HG03558 (cell line): ENCODE measurements around the gene TUBA8.
A peak's percentile ranks its signal among the peaks of the same experiment; 100 is the strongest.

Source experiments
- ATAC-seq: cut with Tn5 transposase; IDR thresholded peaks from one replicate; pipeline ENCODE4 v1.9.1; 2021; ENCODE audit warnings: moderate number of reproducible peaks; ENCODE audit not compliant: unreplicated experiment; ENCODE audit errors: extremely low read depth

TUBA8 gene

DNA sequence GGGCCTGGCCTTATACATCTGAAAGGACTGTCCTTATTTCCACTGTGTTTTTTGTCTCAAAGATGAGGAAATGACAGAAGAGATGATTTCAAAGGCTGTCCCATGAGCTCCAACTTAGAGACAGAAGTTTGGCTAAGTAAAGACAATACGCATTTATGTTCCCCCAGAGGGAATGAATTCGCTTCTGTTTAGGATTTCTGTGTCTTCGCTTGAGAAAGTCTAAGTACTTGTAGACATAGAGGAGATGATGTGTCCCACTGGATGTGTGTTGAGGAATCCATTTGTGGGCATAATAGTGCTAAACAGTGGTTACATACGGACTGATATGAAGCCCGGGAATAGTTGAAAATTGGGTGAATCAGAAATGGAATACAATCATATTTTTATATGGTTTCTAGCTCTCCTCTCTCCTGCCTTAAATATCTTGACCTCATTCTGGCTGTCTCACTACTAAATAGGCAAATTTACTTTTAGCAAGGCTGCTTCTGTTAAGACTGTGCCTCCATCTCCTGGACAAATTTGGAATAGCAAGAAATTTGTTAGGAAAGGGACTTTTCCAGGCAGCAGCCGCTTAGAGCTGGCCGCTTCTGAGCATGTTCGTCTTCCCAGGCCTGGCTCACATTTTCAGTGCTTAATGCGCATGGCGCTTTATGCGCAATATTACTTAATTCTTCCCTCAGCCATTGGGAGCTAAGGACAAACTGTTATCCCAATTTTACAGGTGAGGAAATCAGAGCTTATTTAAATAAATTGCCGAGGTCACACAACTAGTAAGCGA lies 34.7 kb upstream of the TUBA8 start:
- no peak for ATAC-seq

GRCh38 chr22:18077087-18077638 lies 33.4 kb upstream of the TUBA8 start:
- ATAC-seq: no peak

DNA sequence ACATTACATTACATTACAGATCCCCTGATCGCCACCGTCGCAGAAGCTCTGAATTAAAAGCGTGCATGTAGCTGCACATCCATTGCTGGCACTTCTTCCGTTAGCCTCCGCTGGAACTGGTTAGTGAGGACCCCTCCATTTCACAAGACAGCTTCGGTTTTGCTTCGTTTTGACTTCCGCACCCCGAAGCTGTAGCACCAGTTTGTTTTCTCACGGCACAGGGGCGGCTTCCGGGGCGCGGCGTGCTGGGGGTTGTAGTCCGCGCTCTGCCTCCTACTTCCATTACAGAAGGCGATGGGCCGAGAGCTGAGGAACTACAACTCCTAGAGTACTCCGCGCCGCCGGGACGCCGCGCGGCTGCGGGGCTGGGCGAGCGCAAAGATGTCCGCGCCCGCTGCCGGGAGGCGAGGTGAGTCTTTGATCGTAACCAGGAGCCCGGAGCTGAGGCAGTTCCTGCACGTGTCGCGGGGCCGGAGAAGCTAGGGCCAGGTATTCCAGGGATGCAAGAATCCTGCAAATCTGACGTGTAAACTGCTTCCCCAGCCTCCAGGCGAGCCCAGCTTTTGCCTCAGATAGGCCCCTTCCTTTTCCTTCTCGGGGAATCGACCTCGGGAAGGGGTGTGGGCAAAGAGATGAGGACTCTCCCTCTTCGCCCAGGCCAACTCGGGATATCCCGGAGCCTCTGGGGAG lies 32.8 kb upstream of the TUBA8 start, which contains the start of gene PEX26:
PEX26 (plus strand) TSS at position 352 of the 690 bp plus-strand sequence. CDS start 387 bp downstream, outside the sequence.
- peak; percentile 67 for ATAC-seq

- no peak for ATAC-seq
Observed at GRCh38 chr22:18078329-18079041, 32.1 kb upstream of the TUBA8 start.

- ATAC-seq: no peak
Observed at GRCh38 chr22:18079706-18080233, 30.8 kb upstream of the TUBA8 start.

- no peak for ATAC-seq
Observed at GRCh38 chr22:18081416-18081815, 29.2 kb upstream of the TUBA8 start.

GRCh38 chr22:18082467-18082866 lies 28.1 kb upstream of the TUBA8 start:
- no peak for ATAC-seq

DNA sequence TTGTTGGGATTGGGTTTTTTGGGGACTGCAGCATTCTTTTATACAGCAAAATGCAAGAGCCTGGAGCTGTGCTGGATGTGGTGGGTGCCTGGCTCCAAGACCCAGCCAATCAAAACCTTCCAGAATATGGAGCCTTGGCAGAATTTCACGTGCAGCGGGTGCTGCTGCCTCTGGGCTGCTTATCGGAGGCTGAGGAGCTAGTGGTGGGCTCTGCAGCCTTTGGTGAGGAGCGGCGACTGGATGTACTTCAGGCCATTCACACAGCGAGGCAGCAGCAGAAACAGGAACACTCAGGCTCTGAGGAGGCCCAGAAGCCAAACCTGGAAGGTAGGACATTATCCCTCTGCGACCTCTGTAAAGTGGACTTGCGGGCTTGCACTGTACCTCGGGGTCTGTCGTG lies 27.2 kb upstream of the TUBA8 start:
- ATAC-seq: no peak

DNA sequence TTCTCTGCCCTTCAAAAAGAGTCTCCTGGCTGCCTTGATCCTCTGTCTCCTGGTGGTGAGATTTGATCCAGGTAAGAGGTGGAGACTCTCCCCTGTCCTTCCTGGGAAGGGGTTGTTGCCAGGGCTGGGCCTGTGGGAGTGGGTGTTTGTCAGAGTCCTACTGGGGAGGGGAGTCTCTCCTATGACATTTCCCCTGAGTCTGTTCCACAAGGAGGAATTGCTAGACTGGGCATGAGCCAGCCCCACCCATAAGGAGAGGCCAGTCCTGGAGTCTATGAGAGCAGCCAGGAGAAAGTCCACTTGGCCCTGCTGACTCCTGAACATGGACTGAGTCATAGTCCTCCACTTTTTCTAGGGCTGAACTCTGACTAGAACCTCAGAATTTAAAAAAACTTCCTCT lies 25.4 kb upstream of the TUBA8 start:
- no peak for ATAC-seq

DNA sequence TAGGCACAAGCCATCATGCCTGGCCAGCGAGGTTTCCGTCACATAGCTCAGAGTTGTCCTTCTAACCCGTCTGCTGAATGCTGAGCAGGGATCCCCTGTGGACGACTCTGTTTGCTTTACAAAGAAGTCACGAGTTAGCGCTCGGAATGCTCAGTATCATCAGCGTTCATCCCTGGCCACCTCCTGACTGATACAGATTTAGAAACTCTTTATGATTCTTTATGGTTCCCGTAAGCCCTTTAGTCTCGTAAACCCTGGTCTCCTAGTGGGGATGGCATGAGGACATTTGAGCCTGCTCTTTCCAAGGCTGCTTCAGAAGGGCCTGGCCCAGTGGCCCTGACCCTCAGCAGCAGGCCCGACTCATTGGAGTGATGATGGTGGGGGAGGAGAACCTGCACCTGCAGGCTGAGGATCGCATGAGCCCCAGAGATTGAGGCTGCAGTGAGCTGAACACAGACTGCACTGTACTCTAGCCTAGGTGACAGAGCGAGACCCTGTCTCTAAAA lies 23.2 kb upstream of the TUBA8 start:
- ATAC-seq: no peak

DNA sequence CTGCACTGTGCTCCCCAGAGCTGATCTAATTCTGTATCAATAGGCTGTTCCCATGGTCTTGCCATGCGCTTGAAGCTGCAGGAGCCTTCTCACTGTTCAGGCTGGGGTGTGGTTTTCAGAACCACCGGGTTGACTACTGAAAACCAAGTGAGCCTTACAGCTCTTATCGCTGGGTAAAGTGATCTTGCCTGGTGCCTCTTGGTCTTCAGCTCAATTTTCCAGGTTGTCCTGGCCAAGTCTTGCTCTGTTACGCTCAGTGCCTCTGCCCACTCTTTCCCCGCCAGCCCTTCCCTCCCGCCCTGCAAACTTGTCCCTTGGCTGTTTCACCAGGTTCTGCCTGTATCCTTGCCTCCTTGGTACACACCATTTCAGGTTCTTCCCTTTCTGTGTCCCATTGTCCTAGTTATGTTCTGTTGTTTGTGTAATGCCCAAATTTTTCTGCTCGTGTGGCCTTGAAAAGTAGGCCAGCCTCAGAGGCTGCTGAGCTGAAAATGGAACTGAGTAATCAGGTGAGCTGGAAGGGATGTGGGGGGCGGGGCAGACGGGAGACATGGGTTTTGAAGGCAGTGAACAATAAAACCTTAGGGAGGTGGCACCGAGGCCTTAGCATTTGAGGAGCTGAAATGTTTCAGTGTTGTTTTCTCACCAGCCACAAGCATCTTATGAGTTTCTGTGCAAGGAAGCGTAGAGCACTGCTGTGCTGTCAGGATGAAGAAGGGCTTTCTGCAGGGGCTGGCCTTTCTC lies 21.6 kb upstream of the TUBA8 start:
- no peak for ATAC-seq

DNA sequence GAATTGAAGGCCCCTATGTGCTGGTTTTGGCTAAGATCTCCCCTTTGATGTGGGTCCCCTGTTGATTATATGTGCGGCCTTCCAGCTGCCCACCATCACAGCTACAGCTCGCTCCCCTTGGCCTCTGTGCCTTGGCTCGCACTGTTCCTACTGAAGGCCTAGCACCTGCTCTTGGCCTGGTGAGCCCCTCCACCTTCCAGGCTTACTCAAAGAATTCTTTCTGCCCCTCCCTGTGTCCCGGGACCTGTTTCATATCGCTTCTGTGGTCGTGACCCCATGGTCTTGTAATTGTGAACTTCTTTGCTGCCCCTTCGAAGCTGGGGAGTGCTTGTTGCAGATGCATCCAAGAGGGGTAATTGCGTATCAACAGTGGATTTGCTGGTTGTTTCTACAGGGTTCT lies 20.3 kb upstream of the TUBA8 start:
- ATAC-seq: no peak

- ATAC-seq: no peak
Observed at GRCh38 chr22:18091478-18091877, 19.1 kb upstream of the TUBA8 start.

DNA sequence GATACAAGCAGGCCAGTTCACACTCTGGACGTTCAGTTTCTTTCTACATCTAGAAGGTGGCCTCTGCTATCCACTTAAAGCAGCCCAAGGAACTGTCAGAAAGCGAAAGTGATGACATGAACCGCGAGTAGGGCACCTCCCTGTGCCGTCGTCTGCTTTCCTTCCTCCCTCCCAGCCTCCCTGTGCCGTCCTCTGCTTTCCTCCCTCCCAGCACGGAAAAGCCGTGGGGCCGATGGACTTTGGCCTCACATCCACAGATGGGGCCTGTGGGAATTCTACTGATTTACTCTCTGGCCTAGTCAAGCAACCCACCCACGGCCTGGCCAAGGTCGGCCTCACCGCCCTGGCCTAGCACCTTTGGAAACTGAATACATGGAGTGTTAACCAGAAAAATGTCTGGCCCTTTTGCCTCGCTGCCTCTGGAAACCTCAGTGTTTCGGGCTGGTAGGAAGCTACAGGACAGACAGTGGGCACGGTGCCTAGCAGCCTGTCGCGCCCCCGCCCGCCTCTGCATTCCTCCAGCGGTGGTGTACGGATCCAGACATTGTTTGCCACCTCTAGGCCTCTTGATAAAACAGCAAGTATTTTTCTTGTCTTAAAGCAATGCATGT lies 18.6 kb upstream of the TUBA8 start:
- ATAC-seq: no peak

GRCh38 chr22:18093661-18094060 lies 16.9 kb upstream of the TUBA8 start:
- no peak for ATAC-seq

DNA sequence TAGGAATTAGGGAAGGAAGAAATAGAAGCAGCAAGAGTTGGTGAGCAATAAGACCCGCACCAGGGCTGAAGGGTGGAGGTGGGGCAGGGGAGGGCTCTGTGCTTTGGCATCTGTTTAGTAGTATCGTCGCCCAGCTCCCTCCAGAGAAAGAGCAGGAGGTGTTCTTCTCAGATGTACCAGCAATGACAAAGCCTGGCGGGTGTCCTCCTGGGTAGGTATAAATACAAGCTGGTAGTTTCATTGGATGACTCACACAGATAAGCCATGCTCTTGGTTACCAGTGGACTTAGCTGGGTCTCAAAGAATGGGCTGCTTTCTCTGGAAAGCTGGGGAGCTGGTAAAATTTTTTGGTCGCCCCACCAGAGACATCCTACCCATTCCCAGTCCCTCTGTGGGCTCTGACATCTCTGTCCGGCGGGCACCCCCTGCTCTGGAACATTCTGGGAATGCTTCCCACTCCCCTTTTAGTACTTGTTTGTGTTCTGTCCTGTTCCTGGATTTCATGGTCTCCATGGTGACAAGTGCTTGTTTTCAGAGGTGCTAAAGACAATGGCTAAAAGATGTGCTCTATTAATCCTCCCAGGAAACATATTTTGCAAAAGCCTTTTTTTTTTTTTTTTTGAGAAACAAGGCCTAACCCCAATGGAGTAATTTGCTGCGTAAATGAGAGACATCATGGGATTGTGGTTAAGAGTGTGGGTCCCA lies 15.4 kb upstream of the TUBA8 start:
- ATAC-seq: no peak

- ATAC-seq: no peak
Observed at GRCh38 chr22:18096823-18097222, 13.8 kb upstream of the TUBA8 start.

GRCh38 chr22:18100781-18101180 lies 9.8 kb upstream of the TUBA8 start:
- ATAC-seq: no peak

DNA sequence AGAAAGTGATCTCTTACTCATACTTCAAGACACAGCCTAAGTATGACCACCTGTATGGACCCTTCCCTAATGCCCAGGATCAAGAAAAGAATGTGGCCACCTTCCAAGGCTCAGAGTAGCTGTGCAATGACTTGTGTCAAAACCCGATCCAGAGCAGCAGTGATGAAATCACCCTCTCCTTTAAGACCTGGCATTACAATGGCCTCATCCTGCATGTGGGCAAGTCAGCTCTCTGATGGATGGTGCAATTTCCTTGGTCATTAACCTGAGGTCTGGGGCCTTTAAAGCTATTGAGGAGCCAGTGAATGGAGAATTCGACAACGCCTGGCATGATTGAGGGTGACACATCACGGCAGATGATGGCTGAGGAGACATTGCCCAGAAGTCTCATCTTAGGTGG lies 9.1 kb upstream of the TUBA8 start:
- ATAC-seq: no peak
